GM23338 (cell line): ENCODE data around the gene NOVA1.

Source experiments
- CREB1 ChIP-seq: fragments of 250-450 bp; sonication (Bioruptor Pico); IDR thresholded peaks from 2 replicates; pipeline ENCODE4 v1.5.0; 2020; ENCODE audit warnings: low read depth, mild to moderate bottlenecking, moderate library complexity
- CTCF ChIP-seq, 2 experiments: fragments of 200-600 bp in 1 of 2; sonication (generic) in 1 of 2; conservative IDR thresholded peaks; 2 replicates each; pipeline versions ENCODE4 v1.5.1 to v1.6.1; 2016 to 2017; ENCODE audit warnings: antibody characterized with exemption in 2 of 2, low read depth in 2 of 2, mild to moderate bottlenecking in 2 of 2, moderate library complexity in 1 of 2
- ETS1 ChIP-seq: IDR thresholded peaks from 2 replicates; pipeline ENCODE4 v1.6.1; 2016; ENCODE audit warnings: antibody characterized with exemption
- EZH2 ChIP-seq: fragments of 200-600 bp; sonication (generic); IDR thresholded peaks from one replicate; pipeline ENCODE4 v1.8.0; 2017; ENCODE audit warnings: antibody characterized with exemption, mild to moderate bottlenecking, low read depth; ENCODE audit not compliant: unreplicated experiment
- EZH2phosphoT487 ChIP-seq: fragments of 200-600 bp; sonication (generic); IDR thresholded peaks from one replicate; pipeline ENCODE4 v1.8.1; 2018; ENCODE audit warnings: antibody characterized with exemption; ENCODE audit not compliant: unreplicated experiment
- JUNB ChIP-seq: IDR thresholded peaks from one replicate; pipeline ENCODE4 v1.6.1; 2016; ENCODE audit warnings: antibody characterized with exemption; ENCODE audit not compliant: unreplicated experiment
- NANOG ChIP-seq: IDR thresholded peaks from 2 replicates; pipeline ENCODE4 v1.6.1; 2016; ENCODE audit warnings: antibody characterized with exemption, borderline replicate concordance
- POLR2AphosphoS5 ChIP-seq: IDR thresholded peaks from 2 replicates; pipeline ENCODE4 v1.6.1; 2016; ENCODE audit warnings: antibody characterized with exemption, low read depth
- REST ChIP-seq: IDR thresholded peaks from one replicate; pipeline ENCODE4 v1.6.1; 2018; ENCODE audit warnings: antibody characterized with exemption; ENCODE audit not compliant: unreplicated experiment
- STAT1 ChIP-seq: IDR thresholded peaks from one replicate; pipeline ENCODE4 v1.6.1; 2016; ENCODE audit warnings: antibody characterized with exemption; ENCODE audit not compliant: unreplicated experiment
- ZNF114 ChIP-seq: fragments of 250-450 bp; sonication (Bioruptor Pico); IDR thresholded peaks from 2 replicates; pipeline ENCODE4 v1.5.0; 2020; ENCODE audit warnings: mild to moderate bottlenecking, moderate library complexity
- ZNF331 ChIP-seq: fragments of 250-450 bp; sonication (Bioruptor Pico); IDR thresholded peaks from 2 replicates; pipeline ENCODE4 v1.5.0; 2020; ENCODE audit warnings: low read depth, mild to moderate bottlenecking, moderate library complexity
- ZNF462 ChIP-seq: fragments of 250-450 bp; sonication (Bioruptor Pico); IDR thresholded peaks from 2 replicates; pipeline ENCODE4 v1.5.0; 2020; ENCODE audit warnings: mild to moderate bottlenecking, moderate library complexity

GRCh38 chr14:26596543-26597061 lies 1.2 kb downstream of the NOVA1 start:
- TF ChIP-seq CTCF (conservative IDR thresholded peaks at IDR 0.05; ENCODE audit: low read depth in 2 of 2) = no peak
- TF ChIP-seq EZH2 = no peak
- TF ChIP-seq POLR2AphosphoS5 = no peak
- no peak for TF ChIP-seq JUNB
- no peak for TF ChIP-seq EZH2phosphoT487
- TF ChIP-seq ZNF114 (CRISPR knock-in tag) = no peak
- no peak for TF ChIP-seq CREB1 (CRISPR knock-in tag)
- TF ChIP-seq STAT1 = no peak
- no peak for TF ChIP-seq REST
- TF ChIP-seq ZNF331 (CRISPR knock-in tag) = no peak
- no peak for TF ChIP-seq ETS1
- TF ChIP-seq NANOG = no peak
- TF ChIP-seq ZNF462 = no peak
